OCI-LY1 (cell line): ENCODE measurements around the gene AATK.

Experiments used
- H2AFZ ChIP-seq: fragments of 200-600 bp; sonication (generic), shearing (Covaris generic); 2 replicates; pipeline ENCODE4 v1.6.0; 2014; ENCODE audit warnings: antibody characterized with exemption, mild to moderate bottlenecking, low read length
- H3F3A ChIP-seq: fragments of 200-600 bp; sonication (generic), shearing (Covaris generic); 2 replicates; pipeline ENCODE4 v1.6.0; 2014; ENCODE audit warnings: mild to moderate bottlenecking, antibody characterized with exemption, low read length, moderate library complexity; ENCODE audit not compliant: insufficient read depth
- H3K27ac ChIP-seq: fragments of 200-600 bp; sonication (generic); 2 replicates; pipeline ENCODE4 v1.5.1; 2014; ENCODE audit warnings: low read length, mixed run types, mild to moderate bottlenecking, low read depth; ENCODE audit not compliant: poor library complexity, severe bottlenecking
- H3K27me3 ChIP-seq: fragments of 200-600 bp; sonication (generic); 2 replicates; pipeline ENCODE4 v1.6.0; 2014; ENCODE audit warnings: antibody characterized with exemption, mild to moderate bottlenecking, low read length, moderate library complexity; ENCODE audit not compliant: insufficient read depth
- H3K36me3 ChIP-seq: fragments of 200-600 bp; sonication (generic); 2 replicates; pipeline ENCODE4 v1.6.1; 2014; ENCODE audit warnings: mild to moderate bottlenecking, antibody characterized with exemption, low read length, moderate library complexity, mixed read lengths; ENCODE audit not compliant: insufficient read depth
- H3K4me1 ChIP-seq: fragments of 200-600 bp; sonication (generic); 2 replicates; pipeline ENCODE4 v1.5.1; 2014; ENCODE audit warnings: mild to moderate bottlenecking, low read length, moderate library complexity; ENCODE audit not compliant: insufficient read depth, severe bottlenecking
- H3K4me2 ChIP-seq: fragments of 200-600 bp; sonication (generic), shearing (Covaris generic); 2 replicates; pipeline ENCODE4 v1.6.1; 2014; ENCODE audit warnings: low read length
- H3K4me3 ChIP-seq: fragments of 200-600 bp; sonication (generic); 2 replicates; pipeline ENCODE4 v1.5.1; 2014; ENCODE audit warnings: low read length, low read depth, mild to moderate bottlenecking, mixed read lengths; ENCODE audit not compliant: poor library complexity, severe bottlenecking
- H3K79me2 ChIP-seq: fragments of 200-600 bp; shearing (Covaris generic); 2 replicates; pipeline ENCODE4 v1.6.1; 2016; ENCODE audit warnings: mixed run types, low read length, mixed read lengths; ENCODE audit not compliant: insufficient read depth
- H3K9ac ChIP-seq: fragments of 200-600 bp; sonication (generic), shearing (Covaris generic); 2 replicates; pipeline ENCODE4 v1.6.1; 2014; ENCODE audit warnings: mild to moderate bottlenecking, low read length, mixed read lengths
- H3K9me2 ChIP-seq: fragments of 200-600 bp; sonication (generic), shearing (Covaris generic); 2 replicates; pipeline ENCODE4 v1.6.1; 2014; ENCODE audit warnings: low read depth, mild to moderate bottlenecking, low read length, mixed read lengths
- H3K9me3 ChIP-seq: fragments of 200-600 bp; shearing (Covaris generic); 2 replicates; pipeline ENCODE4 v1.6.1; 2014; ENCODE audit warnings: low read length, mixed read lengths
- H4K20me1 ChIP-seq: fragments of 200-600 bp; sonication (generic), shearing (Covaris generic); 2 replicates; pipeline ENCODE4 v1.6.0; 2016; ENCODE audit warnings: mild to moderate bottlenecking, low read length; ENCODE audit not compliant: insufficient read depth
- EZH2 ChIP-seq: fragments of 200-600 bp; sonication (generic), shearing (Covaris generic); IDR thresholded peaks from 2 replicates; pipeline ENCODE4 v1.8.0; 2017; ENCODE audit warnings: borderline replicate concordance, mixed run types, mild to moderate bottlenecking, antibody characterized with exemption, low read length, moderate library complexity, mixed read lengths
- TF ChIP-seq, protein P1 (sequence below): fragments of 200-600 bp; sonication (generic), shearing (Covaris generic); IDR thresholded peaks from 2 replicates; pipeline ENCODE4 v1.5.1; 2017; ENCODE audit warnings: mild to moderate bottlenecking, antibody characterized with exemption, low read length, moderate library complexity, mixed read lengths

The AATK gene

DNA sequence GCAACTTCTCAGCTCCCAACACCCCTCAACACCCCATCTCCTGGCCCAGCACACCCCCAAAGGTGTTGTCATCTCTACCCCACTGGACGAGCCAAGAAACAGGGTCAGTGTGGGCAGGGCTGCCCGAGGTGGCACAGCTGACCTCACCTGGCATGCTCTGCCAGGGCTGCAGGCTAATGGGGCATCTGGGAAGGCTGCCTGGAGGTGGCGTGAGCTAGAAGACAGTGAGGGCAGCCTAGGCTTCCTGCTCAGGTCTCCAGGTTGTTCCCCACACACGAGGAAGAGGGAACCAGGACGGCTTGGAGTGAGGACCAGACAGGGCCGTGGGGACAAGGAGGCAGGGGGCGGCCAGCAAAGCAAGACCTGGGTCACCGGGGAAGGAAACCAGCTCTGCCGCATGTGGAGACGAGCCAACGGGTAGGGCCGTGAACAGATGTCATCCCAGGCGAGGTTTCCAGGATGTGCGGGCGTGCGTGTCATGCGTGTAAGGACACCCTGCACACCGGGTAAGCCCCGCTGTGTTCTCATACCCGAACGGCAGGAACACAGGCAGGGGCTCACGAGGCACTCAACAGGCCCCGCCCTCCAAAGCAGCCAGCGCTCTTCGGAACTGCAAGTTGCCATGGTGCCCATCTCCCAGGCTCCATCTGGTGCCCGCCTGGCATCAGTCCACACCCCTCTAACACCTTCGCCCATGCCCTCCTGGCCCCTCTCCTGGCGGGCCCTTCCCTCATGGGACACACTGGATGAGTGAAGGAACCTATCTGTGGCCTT lies 30.3 kb downstream of the AATK start:
- H3F3A ChIP-seq: no peaks in the 10 kb centered on the region
- no peaks in the 10 kb centered on the region for H3K9me3 ChIP-seq
- no peaks in the 10 kb centered on the region for H3K9me2 ChIP-seq
- no peaks in the 10 kb centered on the region for H4K20me1 ChIP-seq
- H3K27ac ChIP-seq: no peak overlapping the region
- no peak overlapping the region for H3K4me2 ChIP-seq
- H2AFZ ChIP-seq: no peak overlapping the region
- H3K79me2 ChIP-seq: no peaks in the 10 kb centered on the region
- TF ChIP-seq EZH2: no peak
- TF ChIP-seq, protein P1, sequence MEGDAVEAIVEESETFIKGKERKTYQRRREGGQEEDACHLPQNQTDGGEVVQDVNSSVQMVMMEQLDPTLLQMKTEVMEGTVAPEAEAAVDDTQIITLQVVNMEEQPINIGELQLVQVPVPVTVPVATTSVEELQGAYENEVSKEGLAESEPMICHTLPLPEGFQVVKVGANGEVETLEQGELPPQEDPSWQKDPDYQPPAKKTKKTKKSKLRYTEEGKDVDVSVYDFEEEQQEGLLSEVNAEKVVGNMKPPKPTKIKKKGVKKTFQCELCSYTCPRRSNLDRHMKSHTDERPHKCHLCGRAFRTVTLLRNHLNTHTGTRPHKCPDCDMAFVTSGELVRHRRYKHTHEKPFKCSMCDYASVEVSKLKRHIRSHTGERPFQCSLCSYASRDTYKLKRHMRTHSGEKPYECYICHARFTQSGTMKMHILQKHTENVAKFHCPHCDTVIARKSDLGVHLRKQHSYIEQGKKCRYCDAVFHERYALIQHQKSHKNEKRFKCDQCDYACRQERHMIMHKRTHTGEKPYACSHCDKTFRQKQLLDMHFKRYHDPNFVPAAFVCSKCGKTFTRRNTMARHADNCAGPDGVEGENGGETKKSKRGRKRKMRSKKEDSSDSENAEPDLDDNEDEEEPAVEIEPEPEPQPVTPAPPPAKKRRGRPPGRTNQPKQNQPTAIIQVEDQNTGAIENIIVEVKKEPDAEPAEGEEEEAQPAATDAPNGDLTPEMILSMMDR: no peak
- no peak overlapping the region for H3K4me3 ChIP-seq
- H3K36me3 ChIP-seq: no peaks in the 10 kb centered on the region
- H3K4me1 ChIP-seq: no peaks in the 10 kb centered on the region
- H3K9ac ChIP-seq: no peak overlapping the region
- no peaks in the 10 kb centered on the region for H3K27me3 ChIP-seq

DNA sequence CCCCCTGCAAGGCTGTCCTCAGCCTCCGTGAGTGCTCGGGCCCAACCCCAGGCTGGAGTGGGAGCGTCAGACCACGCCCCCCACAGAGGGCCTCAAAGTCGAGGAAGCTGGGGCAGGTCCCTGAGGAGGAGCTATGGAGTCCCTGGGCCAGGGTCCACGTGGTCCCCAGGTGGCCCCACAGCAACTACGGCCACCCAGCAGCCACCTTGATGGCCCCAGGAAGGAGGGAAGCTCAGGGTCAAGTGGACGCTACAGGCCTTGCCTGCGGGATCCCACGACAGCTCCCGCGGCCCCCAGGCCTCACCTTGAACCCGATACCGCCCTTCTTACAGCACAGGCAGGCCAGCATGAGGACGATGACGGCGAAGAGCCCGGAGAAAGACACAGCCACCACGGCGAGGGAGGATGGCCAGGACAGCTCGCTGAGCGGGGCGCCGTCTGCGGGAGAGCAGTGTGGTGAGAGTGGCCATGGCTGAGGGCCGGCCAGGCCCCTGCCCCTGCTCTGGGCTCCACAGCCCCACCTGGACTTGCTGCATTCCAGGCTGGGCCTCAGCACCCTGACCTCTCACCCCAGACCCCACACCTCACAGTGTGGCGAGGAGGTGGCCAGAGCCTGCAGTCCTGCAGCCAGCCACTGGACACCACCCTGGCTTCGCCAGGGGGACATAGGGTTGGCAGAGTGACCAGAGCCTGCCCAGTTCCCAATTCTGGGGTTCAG lies 31.8 kb downstream of the AATK start:
- no peaks in the 10 kb centered on the region for H3F3A ChIP-seq
- no peak overlapping the region for H2AFZ ChIP-seq
- no peak overlapping the region for H3K4me3 ChIP-seq
- TF ChIP-seq EZH2: no peak
- H3K4me2 ChIP-seq: no peak overlapping the region
- H3K27ac ChIP-seq: no peak overlapping the region
- H3K9ac ChIP-seq: no peak overlapping the region
- H3K9me3 ChIP-seq: no peaks in the 10 kb centered on the region
- H3K79me2 ChIP-seq: no peaks in the 10 kb centered on the region
- H4K20me1 ChIP-seq: no peaks in the 10 kb centered on the region
- H3K4me1 ChIP-seq: no peaks in the 10 kb centered on the region
- H3K9me2 ChIP-seq: no peaks in the 10 kb centered on the region
- H3K36me3 ChIP-seq: no peaks in the 10 kb centered on the region
- H3K27me3 ChIP-seq: no peaks in the 10 kb centered on the region

DNA sequence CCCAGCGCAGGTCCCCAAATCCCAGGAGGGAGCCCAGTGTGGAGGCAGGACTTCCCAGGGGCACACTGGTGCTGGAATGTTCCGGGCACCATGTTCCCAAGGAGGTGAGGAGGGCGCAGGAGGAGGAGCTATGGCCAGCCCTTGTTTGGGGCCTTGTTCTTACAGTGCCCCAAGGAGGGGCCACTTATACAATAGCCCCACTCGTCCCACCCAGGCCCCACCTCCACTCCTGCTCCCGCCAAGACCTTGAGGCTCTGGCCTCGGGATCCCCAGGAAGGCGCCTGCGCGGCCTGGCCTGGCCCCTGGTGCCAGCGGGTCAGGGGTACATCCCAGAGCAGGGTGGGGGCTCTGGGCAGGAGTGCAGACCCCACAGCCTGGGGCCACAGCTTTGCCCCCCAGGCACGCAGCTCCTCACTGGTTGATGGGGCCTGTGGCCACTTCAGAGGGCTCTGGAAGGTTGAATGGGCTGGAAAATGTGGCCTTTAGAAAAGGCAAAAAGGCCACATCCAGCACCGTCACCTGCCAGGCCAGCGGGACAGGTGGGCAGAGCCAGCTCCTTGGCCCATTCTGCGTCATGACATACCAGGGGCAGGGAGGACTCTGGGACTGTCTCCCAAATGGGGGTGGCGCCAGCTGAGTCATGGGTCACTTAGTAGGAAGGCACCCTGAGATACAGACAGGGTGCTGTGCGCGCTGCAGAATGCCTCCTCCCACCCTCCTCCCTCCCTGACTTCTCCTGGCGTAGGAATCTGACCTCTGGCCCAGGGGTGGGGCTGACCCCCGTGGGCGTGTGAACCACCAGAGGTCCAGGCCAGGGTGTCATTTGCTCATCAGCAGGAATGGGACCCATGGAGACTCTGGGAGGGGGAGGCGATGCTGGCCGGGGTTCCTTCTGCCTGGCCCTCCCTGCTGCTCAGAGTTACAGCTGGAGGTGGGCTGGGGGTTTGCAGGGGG lies 33.0 kb downstream of the AATK start:
- H3K9ac ChIP-seq: no peak overlapping the region
- TF ChIP-seq, protein P1: no peak
- TF ChIP-seq EZH2: no peak

More for the DNA sequence above, 33.0 kb downstream of the AATK start:
- H3K4me3 ChIP-seq: no peak overlapping the region
- H3K27me3 ChIP-seq: no peaks in the 10 kb centered on the region
- H3K36me3 ChIP-seq: no peaks in the 10 kb centered on the region
- no peaks in the 10 kb centered on the region for H3K9me2 ChIP-seq
- no peak overlapping the region for H3K4me2 ChIP-seq
- no peaks in the 10 kb centered on the region for H3F3A ChIP-seq
- no peaks in the 10 kb centered on the region for H3K4me1 ChIP-seq
- no peaks in the 10 kb centered on the region for H4K20me1 ChIP-seq
- H3K79me2 ChIP-seq: no peaks in the 10 kb centered on the region
- no peak overlapping the region for H2AFZ ChIP-seq
- H3K9me3 ChIP-seq: no peaks in the 10 kb centered on the region
- H3K27ac ChIP-seq: no peak overlapping the region
